ENCODE data around the gene SPIB.

The SPIB gene

GRCh38 chr19:50480281-50481111 is 61.8 kb downstream of the SPIB start:
- DNase-seq: no peak
- in situ Hi-C loops (cut with MboI; ENCODE audit: low pct_unique_long_range_greater_than_20kb, low sequenced_read_pairs): no loop called here
